GM18517 (cell line): Measurements from ENCODE around the gene NECTIN4.
A peak's percentile ranks its signal among the peaks of the same experiment; 100 is the strongest.

ENCODE experiments used
- ATAC-seq: cut with Tn5 transposase; IDR thresholded peaks from one replicate; pipeline ENCODE4 v1.9.1; 2021; ENCODE audit warnings: mild to moderate bottlenecking, moderate library complexity; ENCODE audit not compliant: unreplicated experiment

The NECTIN4 gene

DNA sequence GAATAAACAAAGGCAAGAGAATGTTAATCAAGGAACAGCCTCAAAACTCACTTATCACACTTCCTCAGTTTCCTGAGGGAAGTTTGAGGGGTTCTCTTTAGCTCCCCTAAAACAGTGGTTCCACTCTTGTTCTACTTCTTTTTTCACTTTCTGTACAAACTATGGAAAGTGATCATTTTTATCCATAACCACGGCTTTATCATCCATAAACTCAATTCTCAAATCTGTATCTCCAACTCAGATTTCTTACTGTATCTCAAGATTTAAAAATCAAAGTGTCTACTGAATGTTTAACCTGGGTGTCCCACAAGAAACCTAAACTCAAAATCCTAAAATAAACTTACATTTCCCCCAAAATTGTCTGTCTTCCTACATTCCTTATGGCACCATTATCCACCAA is 24.6 kb upstream of the NECTIN4 start:
- no peak for ATAC-seq

DNA sequence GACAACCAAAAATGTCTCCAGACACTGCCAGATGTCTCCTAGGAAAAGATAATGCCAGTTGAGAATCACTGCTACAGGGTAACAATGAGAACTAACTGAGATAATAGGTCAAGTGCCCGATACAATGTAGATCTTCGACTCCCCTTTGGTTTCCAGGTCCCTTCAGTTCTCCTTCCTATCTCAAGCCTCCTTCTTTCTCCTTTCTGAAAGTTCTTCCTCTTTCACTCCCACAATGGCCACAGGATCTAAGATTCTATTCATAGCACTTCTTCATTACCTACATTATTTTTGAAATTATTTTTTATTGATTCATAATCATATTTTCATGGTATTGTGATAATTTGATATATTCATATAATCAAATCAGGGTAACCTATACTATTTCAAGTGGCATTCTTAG is 22.2 kb upstream of the NECTIN4 start:
- ATAC-seq: no peak

DNA sequence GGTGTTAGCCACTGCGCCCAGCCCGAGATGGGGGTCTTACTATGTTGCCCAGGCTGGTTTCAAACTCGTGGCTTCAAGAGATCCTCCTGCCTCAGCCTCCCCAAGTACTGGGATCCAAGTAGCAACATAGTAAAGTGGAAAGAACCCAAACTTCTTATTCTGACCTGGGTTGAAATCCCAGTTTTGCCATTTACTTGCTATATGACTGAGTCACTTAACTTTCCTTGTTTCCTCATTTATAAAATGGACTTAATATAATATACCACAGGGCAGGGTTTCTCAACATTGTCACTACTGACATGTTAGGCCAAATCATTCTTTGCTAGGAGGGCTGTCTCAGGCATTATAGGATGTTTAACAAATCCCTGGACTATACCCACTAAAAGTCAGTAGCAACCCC is 21.8 kb upstream of the NECTIN4 start:
- no peak for ATAC-seq

DNA sequence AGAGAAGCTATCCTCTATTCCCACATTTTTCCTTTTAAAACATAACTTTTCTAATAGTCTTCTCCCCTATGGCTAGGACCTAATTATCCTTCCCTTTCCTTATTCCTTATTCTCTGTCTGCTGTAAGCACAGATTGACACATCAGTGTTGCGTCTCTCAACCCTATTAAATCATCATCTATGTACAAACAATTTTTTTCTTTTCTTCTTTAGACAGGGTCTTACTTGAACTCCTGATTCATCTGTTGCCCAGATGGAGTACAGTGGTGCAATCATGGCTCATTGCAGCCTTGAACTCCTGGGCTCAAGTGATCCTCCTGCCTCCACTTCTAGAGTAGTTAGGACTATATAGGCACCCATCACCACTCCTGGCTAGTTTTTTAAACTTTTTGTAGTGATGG is 17.1 kb upstream of the NECTIN4 start:
- ATAC-seq: no peak

DNA sequence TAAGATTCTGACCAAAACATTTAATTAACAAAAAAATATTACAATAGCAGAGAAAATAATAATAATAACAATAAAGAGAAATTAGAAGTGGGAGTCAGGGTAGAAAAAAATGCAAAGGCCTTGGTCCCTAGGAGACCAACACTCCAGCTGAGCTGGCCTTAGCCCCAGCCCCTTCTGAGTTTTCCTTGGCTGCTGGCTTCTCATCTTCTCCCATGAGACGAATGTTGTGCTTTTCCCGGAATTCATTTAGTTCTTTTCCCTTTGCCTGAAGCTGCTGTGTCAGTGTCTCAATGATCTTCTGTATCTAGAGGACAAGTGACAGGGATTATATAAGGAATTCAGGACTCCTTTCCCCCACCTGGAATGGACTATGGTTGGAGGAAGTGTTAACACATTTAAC is 11.2 kb upstream of the NECTIN4 start:
- no peak for ATAC-seq

DNA sequence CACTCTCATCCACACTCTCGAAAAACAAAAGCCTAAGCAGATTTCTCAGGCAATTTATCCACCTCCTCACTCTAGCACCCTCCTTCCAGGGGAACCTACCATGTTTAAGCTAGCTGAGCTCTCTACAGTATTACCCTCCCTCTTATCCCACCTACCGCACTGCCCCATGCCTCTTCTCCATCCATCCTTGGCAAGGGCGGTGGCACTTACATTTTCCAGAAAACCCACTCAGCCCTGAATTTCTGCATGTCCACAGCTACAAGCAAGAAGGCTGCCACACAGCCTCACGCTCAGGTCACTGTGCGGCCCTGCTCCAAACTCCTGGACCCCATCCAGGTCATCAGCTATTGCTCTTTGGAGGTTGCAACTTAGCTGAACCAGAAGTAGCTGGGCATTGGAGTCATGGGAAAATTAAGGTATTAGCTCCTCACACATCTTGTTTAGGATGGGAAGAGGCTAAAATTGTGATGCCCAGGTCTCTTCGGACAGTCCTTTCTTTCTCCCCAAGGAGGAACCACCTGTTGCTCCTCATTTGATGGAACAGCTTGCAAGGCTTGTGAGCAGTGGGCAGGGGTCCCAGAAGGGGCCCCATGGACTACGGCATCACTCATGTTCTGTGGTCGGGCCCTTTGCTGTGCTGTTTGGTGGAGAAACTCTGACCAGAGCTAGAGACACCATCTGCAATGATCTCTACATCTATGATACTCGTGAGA is 9.9 kb upstream of the NECTIN4 start:
- no peak for ATAC-seq

DNA sequence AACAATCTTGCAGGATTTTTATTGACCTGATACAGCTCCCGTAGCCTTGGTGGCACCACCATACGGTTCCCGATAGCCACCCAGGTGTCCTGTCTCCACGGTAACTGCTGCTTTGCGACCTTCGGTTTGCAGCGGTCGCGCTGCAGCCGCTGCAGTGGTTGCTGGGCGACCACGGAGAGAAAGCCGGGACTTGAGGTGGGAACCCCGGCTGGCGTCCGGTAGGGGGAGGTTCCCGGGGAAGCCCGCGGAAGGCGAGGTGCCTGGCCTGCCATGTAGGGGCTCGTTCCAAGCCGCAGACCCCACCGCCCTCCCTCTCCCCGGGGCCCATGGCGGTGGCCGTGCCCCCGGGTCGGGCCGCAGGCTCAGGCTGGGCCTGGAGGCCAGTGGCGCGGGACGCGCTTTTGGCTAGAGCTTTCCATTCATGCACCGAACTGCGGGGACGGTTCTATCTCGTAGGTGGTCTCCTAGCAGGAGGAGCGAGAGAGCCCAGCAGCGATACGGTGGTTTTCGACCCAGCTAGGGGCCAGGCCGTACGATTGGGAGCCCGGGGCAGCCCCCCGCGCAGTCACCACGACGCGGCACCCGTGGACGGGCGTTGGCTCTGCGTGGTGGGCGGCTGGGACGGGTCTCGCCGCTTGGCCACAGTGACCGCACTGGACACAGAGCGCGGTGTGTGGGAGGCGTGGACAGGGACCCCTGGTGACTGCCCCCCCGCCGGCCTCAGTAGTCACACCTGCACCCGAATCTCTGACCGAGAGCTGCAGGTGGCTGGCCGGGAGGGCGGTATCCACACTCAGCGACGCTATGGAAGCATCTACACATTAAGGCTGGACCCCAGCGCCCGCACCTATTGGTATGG is 9.1 kb upstream of the NECTIN4 start, which contains the start of gene KLHDC9:
Gene KLHDC9, plus strand, starts transcription at position 152 of the 859 bp plus-strand sequence. Its CDS starts 175 bp downstream, at position 327.
- peak; percentile 68 for ATAC-seq

DNA sequence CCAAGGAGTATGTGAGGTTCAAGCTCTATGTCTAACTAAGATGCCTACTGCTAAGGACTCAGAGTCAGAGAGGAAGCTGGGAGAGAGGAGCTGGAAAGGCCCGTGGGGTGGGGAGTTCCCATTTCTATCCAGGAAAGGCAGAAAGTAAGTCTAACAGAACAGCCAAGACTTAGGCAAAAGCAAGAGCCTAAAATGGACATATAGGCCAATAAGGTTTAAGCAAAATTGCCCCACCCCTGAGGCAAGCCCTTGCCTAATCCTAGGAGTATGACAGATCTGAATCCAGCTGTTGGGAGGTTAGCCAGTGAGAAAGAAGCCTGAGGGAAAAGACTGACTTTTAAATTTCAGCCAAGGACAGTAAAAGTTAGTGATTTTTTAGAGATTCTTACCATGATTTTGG is 7.2 kb upstream of the NECTIN4 start:
- ATAC-seq: no peak

DNA sequence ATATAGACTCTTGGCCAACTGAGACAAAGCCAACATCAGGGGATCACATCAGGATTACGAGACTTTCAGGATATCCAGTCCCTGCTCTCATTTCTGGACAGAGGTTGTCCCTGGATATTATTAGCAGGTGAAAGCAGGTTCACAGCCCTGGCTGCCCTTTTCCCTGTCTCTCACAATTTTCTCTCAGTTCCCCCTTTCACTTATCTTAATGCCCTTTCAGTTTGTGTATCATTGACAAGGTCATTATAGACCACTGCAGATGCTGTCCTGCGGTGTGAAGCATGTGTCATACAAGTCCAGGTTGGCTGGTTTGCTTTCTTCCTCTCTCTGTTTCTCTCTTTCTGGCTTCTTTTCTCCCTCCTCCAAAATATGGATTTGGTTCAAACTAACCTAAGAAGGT is 6.7 kb upstream of the NECTIN4 start:
- peak; percentile 41 for ATAC-seq

DNA sequence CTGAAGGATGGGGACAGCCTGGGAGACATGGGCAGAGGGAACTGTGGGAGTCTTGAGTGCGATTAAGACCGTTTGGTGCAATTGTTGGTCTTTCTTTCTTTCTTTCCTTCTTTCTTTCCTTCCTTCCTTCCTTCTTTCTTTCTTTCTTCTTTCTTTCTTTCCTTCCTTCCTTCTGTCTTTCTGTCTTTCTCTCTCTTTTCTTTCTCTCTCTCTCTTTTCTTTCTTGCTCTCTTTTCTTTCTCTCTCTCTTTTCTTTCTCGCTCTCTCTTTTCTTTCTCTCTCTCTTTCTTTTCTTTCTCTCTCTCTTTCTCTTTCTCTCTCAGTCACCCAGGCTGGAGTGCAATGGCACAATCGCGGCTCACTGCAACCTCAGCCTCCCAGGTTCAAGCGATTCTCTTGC is 5.9 kb upstream of the NECTIN4 start:
- ATAC-seq: no peak

DNA sequence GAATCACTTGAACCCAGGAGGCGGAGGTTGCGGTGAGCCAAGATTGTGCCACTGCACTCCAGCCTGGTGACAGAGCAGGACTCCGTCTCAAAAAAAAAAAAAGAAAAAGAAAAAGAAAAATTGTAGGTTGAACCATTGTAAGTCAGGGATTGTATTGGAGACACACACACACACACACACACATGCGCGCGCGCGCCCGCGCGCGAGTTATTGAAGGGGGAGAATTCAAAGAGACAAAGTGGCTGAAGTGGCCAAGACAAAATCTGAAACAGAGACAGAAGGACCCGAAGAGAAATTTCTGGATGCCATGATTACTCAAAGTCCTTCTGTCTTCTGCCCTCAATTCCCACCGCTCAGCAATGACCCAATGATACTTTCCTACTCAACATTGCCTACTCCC is 5.1 kb upstream of the NECTIN4 start:
- no peak for ATAC-seq

DNA sequence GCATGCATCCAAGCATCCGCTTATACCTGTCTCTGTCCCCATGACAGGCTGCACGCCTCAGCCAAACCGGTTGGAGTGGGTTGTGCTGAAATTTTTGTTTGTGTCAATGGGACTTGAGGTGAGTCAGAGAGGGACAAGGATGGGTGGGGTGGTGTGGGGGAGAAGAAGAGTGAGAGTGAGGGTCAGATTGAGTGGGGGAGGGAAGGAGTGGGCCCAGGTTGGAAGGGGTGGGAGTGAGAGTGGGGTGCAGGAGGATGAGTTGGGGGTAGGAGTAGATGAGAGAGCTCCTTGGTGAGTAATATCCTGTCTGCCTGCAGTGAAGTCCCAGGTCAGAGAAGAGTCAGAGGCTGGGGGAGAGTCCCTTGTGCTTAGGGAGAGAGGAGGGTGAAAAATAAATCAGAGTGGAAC is 3.3 kb upstream of the NECTIN4 start:
- ATAC-seq: no peak

DNA sequence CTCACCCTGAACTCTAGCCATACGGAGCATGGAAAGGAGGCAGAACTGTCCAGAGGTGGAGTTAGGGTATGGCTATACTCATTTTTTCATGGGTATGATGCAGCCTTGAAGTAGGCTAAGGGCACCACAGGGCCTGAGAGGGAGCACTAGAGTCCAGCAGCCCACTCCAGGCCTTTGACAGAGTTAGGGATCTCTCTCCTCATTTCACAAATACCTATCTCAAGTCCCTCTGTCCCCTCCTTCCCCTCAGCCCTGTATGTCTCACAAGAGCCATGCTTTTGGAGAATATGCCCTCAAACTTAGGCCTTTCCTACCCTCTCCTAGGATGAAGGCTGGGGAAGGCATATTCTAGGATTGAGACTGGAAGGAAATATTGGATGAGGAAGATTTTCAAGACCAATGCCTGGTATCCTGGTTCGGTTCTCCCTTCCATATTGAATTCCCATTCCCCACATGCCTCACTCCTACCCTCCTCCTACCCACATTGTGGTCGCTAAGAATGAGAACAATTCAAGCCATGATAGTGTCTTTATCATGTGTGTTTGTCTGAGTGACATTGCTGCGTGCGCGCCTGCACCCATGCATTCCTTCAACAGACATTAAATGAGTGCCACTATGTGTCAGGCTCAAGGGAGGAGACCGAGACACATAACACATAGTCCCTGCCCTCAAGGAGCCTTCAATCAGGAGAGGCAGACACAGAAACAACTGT is 2.6 kb upstream of the NECTIN4 start:
- ATAC-seq: no peak

DNA sequence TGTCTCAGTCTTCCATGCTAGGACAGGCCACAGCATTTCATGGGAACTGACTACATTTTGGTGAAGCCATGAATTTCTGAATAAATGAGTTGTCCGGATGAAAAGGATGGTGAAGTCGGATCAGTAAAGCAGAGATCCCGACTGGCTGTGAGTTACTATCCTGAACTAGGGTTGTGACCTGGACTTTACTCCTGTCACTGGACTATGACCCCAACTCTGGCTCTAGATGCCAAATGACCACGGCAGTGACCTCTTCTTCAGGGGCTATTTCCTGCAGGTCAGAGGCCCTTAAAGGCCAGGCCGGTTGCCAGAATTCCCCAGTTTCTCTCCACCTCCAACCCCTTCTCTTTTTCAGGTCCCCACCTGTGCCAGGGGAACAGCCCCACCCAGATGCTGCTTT is 1.7 kb upstream of the NECTIN4 start:
- ATAC-seq: no peak

DNA sequence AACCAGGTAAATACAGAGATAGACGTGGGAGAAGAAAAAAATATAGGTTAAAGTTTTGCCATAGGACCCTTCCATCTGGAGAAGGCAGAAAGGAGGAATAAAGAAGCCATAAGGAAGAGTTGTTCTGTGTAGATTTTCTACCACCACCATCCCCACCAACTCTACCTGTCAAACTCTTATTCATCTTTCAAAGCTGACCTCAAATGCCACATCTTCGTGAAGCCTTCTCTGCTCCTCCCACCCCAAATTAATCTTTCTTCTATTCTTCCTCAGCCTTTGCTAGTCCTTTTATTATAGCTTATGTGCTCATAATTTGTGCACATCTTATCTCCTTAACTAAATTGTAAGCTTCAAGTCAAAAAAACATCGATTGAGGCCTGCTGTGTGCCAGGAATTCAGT is 1.3 kb upstream of the NECTIN4 start:
- ATAC-seq: no peak

DNA sequence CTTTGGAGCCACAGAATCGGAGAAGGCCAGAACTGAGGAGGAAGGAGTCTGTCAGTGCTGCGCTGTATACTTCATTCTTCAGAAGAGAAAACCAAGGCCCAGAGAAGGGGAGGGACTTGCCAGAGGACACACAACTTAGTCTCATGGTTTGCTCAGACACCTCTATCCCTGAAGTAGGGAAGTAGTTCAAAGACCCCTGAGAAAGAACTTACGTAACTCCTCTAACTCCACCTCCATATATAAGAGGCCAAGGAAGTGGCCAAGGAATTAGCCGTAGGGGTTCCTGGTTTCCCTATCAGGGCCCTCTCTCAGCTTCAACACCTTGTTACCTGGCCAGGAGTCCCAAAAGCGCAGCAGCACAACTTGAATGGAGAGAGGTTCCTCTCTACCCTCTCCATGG is 580 bp upstream of the NECTIN4 start:
- no peak for ATAC-seq

DNA sequence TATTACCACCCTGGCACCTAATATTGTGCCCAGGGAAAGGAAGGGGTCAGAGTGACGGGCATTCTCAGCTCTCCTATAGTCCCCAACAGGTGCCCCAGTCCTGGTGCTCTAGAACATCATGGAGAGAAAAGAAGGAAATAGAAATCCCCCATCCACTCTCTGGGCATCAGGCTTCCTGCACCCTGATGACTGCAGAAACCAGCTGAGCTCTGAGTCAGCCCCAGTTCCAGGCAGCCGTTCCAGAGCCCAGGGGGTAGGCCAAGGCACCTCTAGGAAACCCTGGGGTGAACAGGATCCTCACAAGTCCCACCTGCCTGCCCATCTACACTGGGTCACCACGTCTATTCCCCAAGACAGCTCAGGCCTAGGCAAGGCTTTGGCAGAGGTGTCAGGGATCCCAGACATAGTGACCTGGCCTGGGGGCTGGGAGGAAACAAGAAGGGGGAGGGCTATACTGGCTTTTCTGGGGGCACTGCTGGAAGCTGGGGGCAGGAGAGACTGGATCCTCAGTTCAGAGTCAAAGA is 709 bp downstream of the NECTIN4 start:
- ATAC-seq: no peak

DNA sequence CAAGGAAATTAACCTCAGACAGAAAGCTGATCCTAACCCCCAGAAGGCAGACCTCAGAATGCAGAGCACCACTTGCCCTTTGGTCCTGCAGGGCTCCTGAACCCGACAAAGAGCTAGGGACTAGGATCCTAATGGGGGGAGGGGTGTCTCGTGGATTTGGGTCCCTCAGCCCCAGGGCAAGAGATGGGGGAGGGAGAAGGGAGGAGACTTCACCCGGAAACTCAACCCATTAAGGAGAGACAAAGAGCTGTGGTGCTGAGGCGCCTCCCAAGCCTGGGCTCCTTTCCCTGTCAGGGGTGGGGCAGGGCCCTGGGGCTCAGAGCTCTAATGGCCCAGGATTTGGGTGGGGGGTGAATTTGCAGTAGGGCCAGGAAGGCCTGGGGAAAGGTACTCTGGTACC is 2.9 kb downstream of the NECTIN4 start:
- no peak for ATAC-seq

DNA sequence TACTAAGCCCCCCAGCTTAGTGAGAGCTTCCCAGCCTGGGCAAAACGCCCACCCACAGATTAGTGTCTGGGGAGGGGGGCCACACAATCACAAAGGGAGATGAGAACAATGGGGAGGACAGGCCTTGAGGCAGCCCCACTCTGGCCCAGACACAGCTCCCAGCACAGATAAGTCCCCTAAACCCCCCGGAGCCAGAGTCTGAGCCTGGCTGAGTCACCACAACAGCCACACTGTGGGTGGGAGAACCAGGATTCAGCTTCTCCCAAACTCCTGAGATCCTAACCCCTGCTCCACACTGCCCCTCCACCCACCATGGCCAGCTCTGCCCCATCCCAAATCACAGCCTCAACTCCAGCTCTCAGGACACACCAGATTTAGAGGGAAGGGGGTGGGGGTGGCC is 4.2 kb downstream of the NECTIN4 start:
- ATAC-seq: no peak

DNA sequence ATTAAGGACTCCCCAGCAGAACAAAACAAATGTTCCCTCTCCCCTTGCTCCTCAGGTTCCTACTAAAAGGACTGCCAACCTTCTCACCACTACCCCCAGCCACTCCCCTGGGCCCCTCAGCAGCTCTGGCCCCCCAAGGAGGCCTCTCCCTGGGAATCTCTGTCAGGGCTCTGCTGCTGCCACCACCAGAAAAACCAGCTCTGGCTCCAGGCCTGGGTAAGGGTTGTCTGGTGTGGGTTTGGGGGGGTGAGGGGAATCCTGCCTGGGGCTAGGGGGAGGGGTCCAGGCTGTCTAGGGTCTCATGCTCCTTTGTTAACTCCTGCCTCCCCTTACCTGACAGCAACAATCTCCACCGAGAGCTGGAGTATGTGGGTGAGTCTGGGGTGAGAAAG is 4.8 kb downstream of the NECTIN4 start:
- no peak for ATAC-seq

DNA sequence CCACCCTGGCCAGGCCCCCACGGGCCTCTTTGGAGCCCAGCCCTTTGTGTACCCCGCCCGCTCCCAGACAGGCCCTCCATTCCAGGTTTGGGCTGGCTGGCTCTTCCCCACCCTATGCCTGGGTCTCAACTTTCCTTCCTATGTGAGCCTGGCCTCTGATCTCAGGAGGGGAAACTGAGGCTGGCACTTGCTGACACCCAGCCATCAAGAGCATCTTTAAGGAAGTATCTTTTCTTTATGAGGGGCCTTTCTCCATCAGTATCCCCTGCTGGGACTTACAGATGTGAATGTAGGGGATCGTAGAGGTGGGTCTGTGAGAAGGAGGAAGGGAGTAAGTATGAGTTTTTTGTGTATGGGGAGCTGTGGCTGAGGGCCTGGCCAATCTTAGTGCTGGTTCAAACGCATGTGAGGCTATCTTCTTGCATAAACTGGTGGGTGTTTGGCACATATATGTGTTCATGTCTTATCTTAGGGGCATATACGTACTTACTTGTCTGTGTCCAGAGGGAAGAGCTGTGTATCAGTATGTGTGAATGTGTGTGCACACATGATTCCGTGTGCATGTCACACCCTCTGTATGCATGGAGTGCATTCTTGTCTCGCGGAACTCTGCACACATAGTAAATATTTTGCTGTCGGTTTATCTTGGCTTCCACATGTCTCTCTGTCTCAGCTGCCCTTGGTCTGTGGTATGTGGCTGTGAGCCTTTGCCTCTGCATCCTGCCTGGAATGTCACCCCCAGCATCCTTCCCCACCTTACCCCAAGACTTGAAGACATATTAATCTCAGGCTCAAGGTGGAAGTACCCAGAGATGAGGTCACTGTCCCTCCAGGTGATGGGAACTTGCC is 5.4 kb downstream of the NECTIN4 start:
- no peak for ATAC-seq
